ENCODE results near the gene CEP112. TPM values are rescaled to one million over a fixed set of nuclear protein-coding genes. Genes with fewer than 3 reads are reported as not detected.

Gene CEP112
- total and polyA plus RNA-seq, 2 of the 8 experiments (the other 6 are each of a cell fraction or from before 2014, with no cell fraction given) = 0.62 to 3.1 TPM

DNA sequence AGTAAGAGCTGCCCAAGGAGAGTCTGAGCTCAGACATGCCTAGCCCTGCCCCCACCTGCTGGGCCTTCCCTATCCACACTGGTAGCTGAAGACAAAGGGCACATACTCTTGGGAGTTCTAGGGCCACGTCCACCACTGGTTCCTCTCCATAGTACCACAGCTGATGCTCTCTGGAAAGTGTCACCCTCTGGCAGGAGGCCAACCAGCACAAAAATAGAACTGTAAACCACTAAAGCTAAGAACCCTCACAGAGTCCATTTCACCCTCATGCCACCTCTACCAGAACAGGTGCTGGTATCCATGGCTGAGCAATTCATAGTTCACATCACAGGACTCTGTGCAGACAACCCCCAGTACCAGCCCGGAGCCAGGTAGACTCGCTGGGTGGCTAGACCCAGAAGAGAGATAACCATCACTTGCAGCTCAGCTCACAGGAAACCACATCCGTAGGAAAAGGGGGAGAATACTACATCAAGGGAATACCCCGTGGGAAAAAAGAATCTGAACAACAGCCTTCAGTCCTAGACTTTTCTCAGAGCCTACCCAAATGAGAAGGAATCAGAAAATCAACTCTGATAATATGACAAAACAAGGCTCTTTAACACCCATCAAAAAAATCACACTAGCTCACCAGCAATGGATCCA, 115.3 kb downstream of the CEP112 start:
- Histone ChIP-seq H3K9me3 (ENCODE audit: insufficient read depth in 2 of 2, low read depth in 1 of 2, low read length in 1 of 2) (no peaks in the 10 kb centered on the region), H3K23ac (ENCODE audit: insufficient read length) (no peak overlapping the region), H2BK20ac (ENCODE audit: low read length) (no peak overlapping the region), H2AFZ (ENCODE audit: low read length) (no peak overlapping the region), H3K4me3 (ENCODE audit: extremely low read depth in 1 of 4, insufficient read depth in 2 of 4, low read depth in 3 of 4, low read length in 4 of 4) (no peak overlapping the region), H3K56ac (replicated peaks; ENCODE audit: insufficient read length, low read depth, low read length) (no peak overlapping the region), H3K79me1 (ENCODE audit: low read depth, low read length) (no peaks in the 10 kb centered on the region), H4K5ac (ENCODE audit: insufficient read length, low read depth, low read length) (no peak overlapping the region), H3K4me1 (replicated peaks in 1 of 4; ENCODE audit: control insufficient read depth in 3 of 4, insufficient read depth in 4 of 4, low read length in 3 of 4) (no peaks in the 10 kb centered on the region), H3K4me2 (ENCODE audit: insufficient read depth in 1 of 2, low read depth in 2 of 2, low read length in 2 of 2) (no peak overlapping the region), H3K23me2 (ENCODE audit: low read depth, low read length) (no peaks in the 10 kb centered on the region), H4K20me1 (replicated peaks in 1 of 2; ENCODE audit: control insufficient read depth in 1 of 2, insufficient read depth in 2 of 2, low read length in 2 of 2) (no peaks in the 10 kb centered on the region), H3K4ac (replicated peaks; ENCODE audit: insufficient read length, low read depth, low read length) (no peak overlapping the region), H2BK120ac (replicated peaks; ENCODE audit: low read depth, low read length) (no peak overlapping the region), H2AK5ac (ENCODE audit: low read depth, low read length) (no peak overlapping the region), H3K14ac (ENCODE audit: insufficient read length) (no peak overlapping the region), H2BK5ac (ENCODE audit: low read depth, low read length) (no peak overlapping the region), H3K9ac (replicated peaks in 1 of 4; ENCODE audit: extremely low read depth in 1 of 4, low read depth in 3 of 4, low read length in 3 of 4) (no peak overlapping the region), H4K91ac (replicated peaks; ENCODE audit: insufficient read length, low read length) (no peak overlapping the region), H4K8ac (ENCODE audit: extremely low read depth, insufficient read depth, low read length) (no peak overlapping the region), H3K27ac (ENCODE audit: low read depth, low read length) (no peak overlapping the region), H3K27me3 (replicated peaks in 1 of 4; ENCODE audit: control insufficient read depth in 3 of 4, extremely low read depth in 1 of 4, insufficient read depth in 3 of 4, low read length in 3 of 4) (no peaks in the 10 kb centered on the region), H3K36me3 (ENCODE audit: control insufficient read depth in 2 of 4, insufficient read depth in 4 of 4, low read length in 3 of 4) (no peaks in the 10 kb centered on the region), H2BK12ac (ENCODE audit: low read depth, low read length) (no peak overlapping the region), H3K18ac (ENCODE audit: extremely low read depth, low read length) (no peak overlapping the region), H3K79me2 (ENCODE audit: control insufficient read depth in 1 of 2, insufficient read depth in 2 of 2, low read length in 2 of 2) (no peaks in the 10 kb centered on the region), H2BK15ac (ENCODE audit: low read length) (no peak overlapping the region)
- 91% methylated on average over 4 of the region's 5 CpGs; no CpG with 5 or more reads in 1 of the 2 experiments for WGBS, 2 experiments (ENCODE audit: extremely low coverage in 1 of 2, insufficient coverage in 1 of 2, insufficient read length in 1 of 2, insufficient replicate concordance in 2 of 2, low coverage in 1 of 2, low lambda C conversion rate in 2 of 2, missing lambda C conversion rate in 1 of 2)
- DNase-seq (ENCODE audit: low read depth in 1 of 2, low spot score in 2 of 2) = no peak
- POLR2A ChIA-PET (ENCODE audit: partially characterized antibody) = no interaction called here
- no peak for FAIRE-seq
- CTCF ChIA-PET (ENCODE audit: partially characterized antibody) = no interaction called here
- no peak for TF ChIP-seq CEBPB (IDR thresholded peaks at IDR 0.05; ENCODE audit: low read depth, low read length)

All from H1 (cell line).